COR-L47 (cell line): Measurements from ENCODE around the gene TSHZ2.

ENCODE experiments used
- DNase-seq: peaks from one replicate; lab custom pipeline; 2025; lab: John Stamatoyannopoulos, UW

TSHZ2 gene

GRCh38 chr20:53162251-53162835 lies 190.2 kb downstream of the TSHZ2 start:
- no peak for DNase-seq

- DNase-seq = no peak
These were observed 191.3 kb downstream of the TSHZ2 start for GRCh38 chr20:53163486-53163885.

- DNase-seq = no peak
These were observed 191.9 kb downstream of the TSHZ2 start for GRCh38 chr20:53164072-53164471.

- DNase-seq = no peak
These were observed 193.3 kb downstream of the TSHZ2 start for GRCh38 chr20:53165452-53165851.

- DNase-seq = no peak
These were observed 196.3 kb downstream of the TSHZ2 start for GRCh38 chr20:53168491-53168890.

GRCh38 chr20:53170196-53170595 lies 198.0 kb downstream of the TSHZ2 start:
- DNase-seq = no peak

GRCh38 chr20:53171065-53171464 lies 198.9 kb downstream of the TSHZ2 start:
- DNase-seq = no peak

- no peak for DNase-seq
These were observed 202.3 kb downstream of the TSHZ2 start for GRCh38 chr20:53174454-53174853.

- DNase-seq = no peak
These were observed 203.1 kb downstream of the TSHZ2 start for GRCh38 chr20:53175135-53175780.

GRCh38 chr20:53176134-53176533 lies 204.0 kb downstream of the TSHZ2 start:
- DNase-seq = no peak

GRCh38 chr20:53177687-53178086 lies 205.5 kb downstream of the TSHZ2 start:
- no peak for DNase-seq

GRCh38 chr20:53179749-53180148 lies 207.6 kb downstream of the TSHZ2 start:
- DNase-seq = no peak

GRCh38 chr20:53180928-53181362 lies 208.8 kb downstream of the TSHZ2 start:
- no peak for DNase-seq

- DNase-seq = no peak
These were observed 209.8 kb downstream of the TSHZ2 start for GRCh38 chr20:53181866-53182376.

GRCh38 chr20:53183181-53183580 lies 211.0 kb downstream of the TSHZ2 start:
- DNase-seq = no peak

- no peak for DNase-seq
These were observed 214.5 kb downstream of the TSHZ2 start for GRCh38 chr20:53186635-53187034.

- DNase-seq = no peak
These were observed 215.4 kb downstream of the TSHZ2 start for GRCh38 chr20:53187392-53188068.

- no peak for DNase-seq
These were observed 218.1 kb downstream of the TSHZ2 start for GRCh38 chr20:53190225-53190624.

- no peak for DNase-seq
These were observed 219.8 kb downstream of the TSHZ2 start for GRCh38 chr20:53191957-53192356.

GRCh38 chr20:53194306-53195290 lies 222.4 kb downstream of the TSHZ2 start:
- no peak for DNase-seq

GRCh38 chr20:53195876-53196610 lies 223.9 kb downstream of the TSHZ2 start:
- DNase-seq = no peak
